ENCODE results near the gene NAA20. TPM values are rescaled to one million over a fixed set of nuclear protein-coding genes. Genes with fewer than 3 reads are reported as not detected.

NAA20 gene
- polyA plus RNA-seq, 3 donors = 39.4 to 103 (median 94.0) TPM

- H3K27ac Mint-ChIP-seq = no peak overlapping the region
- no peak overlapping the region for H3K4me3 Mint-ChIP-seq
- intact Hi-C loops (cut with micrococcal nuclease) = no loop called here
- no peaks in the 10 kb centered on the region for H3K9me3 ChIP-seq (replicated peaks in 1 of 2; ENCODE audit: control insufficient read depth in 1 of 2, insufficient read depth in 1 of 2, low read length in 2 of 2)
- TF ChIP-seq CTCF (IDR thresholded peaks at IDR 0.05) = no peak
- no peak overlapping the region for H2AFZ ChIP-seq (ENCODE audit: insufficient read depth, low read depth, low read length, poor library complexity, severe bottlenecking)
- H3K27me3 Mint-ChIP-seq (ENCODE audit: low read depth in 3 of 3) = no peaks in the 10 kb centered on the region
- H3K79me2 ChIP-seq (ENCODE audit: insufficient read depth, low read length) = peaks cover 1% of the 10 kb centered on the region
- no peak overlapping the region for H3K27ac ChIP-seq (ENCODE audit: low read depth in 1 of 2, low read length in 2 of 2)
- H3K36me3 ChIP-seq (replicated peaks in 1 of 2; ENCODE audit: control insufficient read depth in 1 of 2, insufficient read depth in 2 of 2, low read length in 2 of 2) = peaks cover 98 to 100% of the 10 kb centered on the region in 2 donors
- peaks cover 94 to 98% of the 10 kb centered on the region in 2 donors for H3K36me3 Mint-ChIP-seq
- H3K4me1 Mint-ChIP-seq = no peaks in the 10 kb centered on the region
- no peaks in the 10 kb centered on the region for H3K4me1 ChIP-seq (ENCODE audit: control insufficient read depth in 1 of 2, insufficient read depth in 2 of 2, low read length in 2 of 2)
- H3K27me3 ChIP-seq (ENCODE audit: control insufficient read depth in 2 of 2, insufficient read depth in 2 of 2, low read length in 2 of 2) = no peaks in the 10 kb centered on the region
- H3K9me3 Mint-ChIP-seq = no peaks in the 10 kb centered on the region
- H3K4me2 ChIP-seq (replicated peaks; ENCODE audit: extremely low read depth, low read length, poor library complexity, severe bottlenecking) = no peak overlapping the region
- WGBS (ENCODE audit: insufficient coverage) = 100% methylated on average over 6 of the region's 6 CpGs
- peaks cover 20% of the 10 kb centered on the region for H4K20me1 ChIP-seq (ENCODE audit: insufficient read depth, low read length)
- H3K4me3 ChIP-seq (replicated peaks in 1 of 3; ENCODE audit: low read depth in 2 of 3, low read length in 3 of 3) = no peak overlapping the region
- no peak overlapping the region for H3K9ac ChIP-seq (ENCODE audit: insufficient read depth, low read length, poor library complexity, severe bottlenecking)
- no peak for DNase-seq
Observed at GRCh38 chr20:20038586-20038985, 21.4 kb downstream of the NAA20 start.

DNA sequence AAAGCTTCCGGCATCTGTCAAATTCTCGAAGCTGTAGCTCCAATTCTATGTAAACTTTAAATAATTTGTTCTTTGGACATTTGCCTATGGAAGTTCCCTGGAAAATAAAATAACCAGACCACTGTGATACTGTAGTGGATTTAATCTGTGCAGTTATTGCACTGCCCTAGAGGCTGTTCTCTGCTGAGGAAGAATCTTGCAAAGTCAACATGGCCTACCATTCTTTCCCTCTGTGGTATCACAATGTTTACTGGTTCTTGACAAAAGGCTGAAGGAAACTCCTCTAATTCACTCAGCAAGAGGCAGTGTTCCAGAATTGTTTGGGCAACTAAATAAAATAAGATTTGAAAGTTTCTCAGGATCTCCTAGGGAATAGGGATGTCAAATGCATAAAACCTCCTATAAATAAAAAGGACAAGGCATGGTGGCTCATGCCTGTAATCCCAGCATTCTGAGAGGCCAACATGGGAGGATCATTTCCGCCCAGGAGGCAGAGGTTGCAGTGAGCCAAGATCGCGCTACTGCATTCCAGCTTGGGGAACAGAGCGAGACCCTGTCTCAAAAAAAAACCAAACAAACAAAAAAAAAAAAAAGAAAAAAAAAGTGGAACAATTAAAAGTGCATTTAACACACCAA, 22.7 kb downstream of the NAA20 start:
- Histone ChIP-seq H3K27ac (ENCODE audit: low read depth in 1 of 2, low read length in 2 of 2) (no peak overlapping the region), H2AFZ (ENCODE audit: insufficient read depth, low read depth, low read length, poor library complexity, severe bottlenecking) (no peak overlapping the region), H3K4me2 (replicated peaks; ENCODE audit: extremely low read depth, low read length, poor library complexity, severe bottlenecking) (no peak overlapping the region), H3K27me3 (ENCODE audit: control insufficient read depth in 2 of 2, insufficient read depth in 2 of 2, low read length in 2 of 2) (no peaks in the 10 kb centered on the region), H3K79me2 (ENCODE audit: insufficient read depth, low read length) (no peaks in the 10 kb centered on the region), H3K9ac (ENCODE audit: insufficient read depth, low read length, poor library complexity, severe bottlenecking) (no peak overlapping the region), H3K9me3 (replicated peaks in 1 of 2; ENCODE audit: control insufficient read depth in 1 of 2, insufficient read depth in 1 of 2, low read length in 2 of 2) (no peaks in the 10 kb centered on the region), H3K4me1 (ENCODE audit: control insufficient read depth in 1 of 2, insufficient read depth in 2 of 2, low read length in 2 of 2) (no peaks in the 10 kb centered on the region), H3K36me3 (replicated peaks in 1 of 2; ENCODE audit: control insufficient read depth in 1 of 2, insufficient read depth in 2 of 2, low read length in 2 of 2) (peaks cover 98 to 100% of the 10 kb centered on the region in 2 donors), H4K20me1 (ENCODE audit: insufficient read depth, low read length) (peaks cover 26% of the 10 kb centered on the region), H3K4me3 (replicated peaks in 1 of 3; ENCODE audit: low read depth in 2 of 3, low read length in 3 of 3) (no peak overlapping the region)
- intact Hi-C loops (cut with micrococcal nuclease) = no loop called here
- WGBS (ENCODE audit: insufficient coverage) = no CpG with 5 or more reads among the region's 6 CpGs
- DNase-seq = no peak
- no peak for TF ChIP-seq CTCF (IDR thresholded peaks at IDR 0.05)
- H3K36me3 Mint-ChIP-seq = peaks cover 93 to 98% of the 10 kb centered on the region in 2 donors
- H3K27ac Mint-ChIP-seq = no peak overlapping the region
- no peaks in the 10 kb centered on the region for H3K4me1 Mint-ChIP-seq
- no peaks in the 10 kb centered on the region for H3K9me3 Mint-ChIP-seq
- H3K27me3 Mint-ChIP-seq (ENCODE audit: low read depth in 3 of 3) = no peaks in the 10 kb centered on the region
- H3K4me3 Mint-ChIP-seq = no peak overlapping the region
